ENCODE results near the gene NNT.
"Not testable (repeated sequence)": the region's sequence is repeated elsewhere in the genome, so short reads cannot be mapped to it uniquely, and the experiment has no call there.

NNT gene

DNA sequence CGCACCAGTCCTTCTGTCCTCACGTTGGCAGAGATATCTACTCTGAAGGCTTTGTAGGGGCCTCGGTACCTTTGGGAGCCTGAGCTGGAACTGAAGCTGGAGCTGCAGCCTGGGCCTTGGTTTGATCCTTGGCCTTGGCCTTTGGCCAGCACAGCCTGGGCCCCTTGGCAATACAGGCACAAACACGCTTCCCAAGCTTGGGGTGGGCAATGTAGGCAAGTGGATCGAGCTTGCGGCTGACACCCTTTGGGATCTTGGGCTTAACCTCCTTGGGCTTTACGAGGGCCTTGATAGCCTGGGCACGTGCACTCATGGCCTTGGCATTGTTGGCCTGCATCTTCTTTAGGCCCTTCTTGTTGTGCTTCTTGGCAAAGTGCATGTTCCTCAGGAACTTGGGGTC, 63.7 kb downstream of the NNT start:
- DNase-seq (ENCODE audit: low spot score), result not testable (repeated sequence)

DNA sequence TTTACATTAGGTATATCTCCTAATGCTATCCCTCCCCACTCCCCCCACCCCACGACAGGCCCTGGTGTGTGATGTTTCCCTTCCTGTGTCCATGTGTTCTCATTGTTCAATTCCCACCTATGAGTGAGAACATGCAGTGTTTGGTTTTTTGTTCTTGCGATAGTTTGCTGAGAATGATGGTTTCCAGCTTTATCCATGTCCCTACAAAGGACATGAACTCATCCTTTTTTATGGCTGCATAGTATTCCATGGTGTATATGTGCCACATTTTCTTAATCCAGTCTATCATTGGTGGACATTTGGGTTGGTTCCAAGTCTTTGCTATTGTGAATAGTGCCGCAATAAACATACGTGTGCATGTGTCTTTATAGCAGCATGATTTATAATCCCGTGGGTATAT, 64.4 kb downstream of the NNT start:
- not testable (repeated sequence) for DNase-seq (ENCODE audit: low spot score)

DNA sequence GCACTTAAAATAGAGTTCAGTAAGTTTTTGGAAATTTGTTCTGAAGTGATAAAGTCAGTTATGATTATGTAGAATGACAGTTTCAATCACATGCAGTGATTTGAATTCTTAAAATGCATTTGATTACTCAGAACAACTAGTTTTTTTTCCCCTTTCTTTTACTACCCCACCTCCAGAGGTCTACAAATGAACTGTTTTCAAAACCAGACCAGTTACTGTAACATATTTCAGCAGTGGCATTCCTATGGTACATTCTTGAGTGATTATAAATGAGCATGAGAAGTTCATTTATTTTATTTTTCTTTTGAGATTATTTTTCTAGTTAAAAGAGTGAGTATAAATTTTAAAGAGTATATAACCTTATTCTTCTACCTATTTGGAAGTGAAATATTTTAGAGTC, 71.6 kb downstream of the NNT start:
- no peak for DNase-seq (ENCODE audit: low spot score)

DNA sequence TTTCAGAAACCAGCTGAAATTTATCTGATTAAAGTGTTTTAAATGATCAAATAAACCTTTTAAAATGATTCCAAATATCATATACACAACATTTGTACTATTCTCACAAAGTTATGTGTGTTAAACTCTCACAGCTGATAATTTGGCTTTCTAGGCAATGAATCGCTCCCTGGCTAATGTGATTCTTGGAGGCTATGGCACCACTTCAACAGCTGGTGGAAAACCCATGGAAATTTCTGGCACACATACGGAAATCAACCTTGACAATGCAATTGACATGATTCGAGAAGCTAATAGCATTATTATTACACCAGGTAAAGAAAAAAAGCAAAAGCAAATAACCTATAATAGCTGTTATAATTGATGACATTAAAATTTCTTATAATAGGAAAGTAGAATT, 72.4 kb downstream of the NNT start:
- DNase-seq (ENCODE audit: low spot score), result no peak

DNA sequence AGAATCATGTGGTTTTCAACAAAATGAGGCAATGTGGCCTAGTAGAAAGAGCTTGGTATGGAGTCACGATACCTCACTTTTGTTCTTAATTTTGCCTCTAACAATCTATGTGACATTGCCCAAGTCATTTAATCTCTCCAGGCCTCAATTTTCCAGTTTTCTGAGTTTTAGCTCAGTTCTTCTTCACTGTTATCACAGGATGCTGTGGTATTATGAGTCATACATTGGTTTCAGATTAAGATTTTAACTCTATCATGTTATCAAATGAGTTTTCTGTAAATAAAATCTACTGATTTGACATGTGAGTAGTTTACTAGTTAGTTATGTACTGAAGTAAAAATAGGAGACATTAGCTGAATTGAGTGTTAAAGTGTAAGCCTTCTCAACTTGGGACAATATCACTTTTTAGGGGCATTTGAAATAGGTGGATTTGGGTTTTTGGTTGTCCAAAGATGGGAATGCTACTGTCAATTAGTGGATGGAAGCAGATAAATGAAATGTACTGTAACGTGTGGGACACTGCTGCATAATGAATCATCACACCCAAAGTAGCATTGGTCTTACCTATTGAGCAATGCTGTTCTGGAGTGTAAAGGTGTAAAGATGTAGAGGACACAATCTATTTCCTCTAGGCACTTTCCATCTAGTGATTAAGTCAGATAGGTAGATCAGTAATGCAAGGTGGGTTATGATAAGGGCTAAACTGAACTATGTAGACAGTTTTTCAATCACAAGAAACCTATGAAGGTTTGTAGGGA, 73.3 kb downstream of the NNT start:
- DNase-seq (ENCODE audit: low spot score), result no peak

DNA sequence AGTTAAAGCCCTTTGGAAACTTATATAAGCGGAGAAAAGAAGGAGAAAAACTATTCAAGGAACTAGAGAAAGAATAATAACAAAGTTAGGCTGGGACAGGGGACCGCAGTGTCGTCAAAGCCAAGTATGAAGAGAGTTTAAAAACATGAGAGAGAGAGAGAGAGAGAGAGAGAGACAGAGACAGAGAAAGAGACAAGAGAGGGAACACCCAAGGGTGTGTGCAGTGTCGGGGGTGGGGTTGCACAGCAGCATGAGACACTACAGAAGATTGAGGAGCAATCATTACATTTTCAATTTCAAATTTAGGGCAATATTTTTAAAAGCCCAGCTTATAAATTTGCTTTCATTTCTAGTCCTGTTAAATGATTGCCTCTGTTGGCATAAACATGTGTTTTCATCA, 74.3 kb downstream of the NNT start:
- no peak for DNase-seq (ENCODE audit: low spot score)

DNA sequence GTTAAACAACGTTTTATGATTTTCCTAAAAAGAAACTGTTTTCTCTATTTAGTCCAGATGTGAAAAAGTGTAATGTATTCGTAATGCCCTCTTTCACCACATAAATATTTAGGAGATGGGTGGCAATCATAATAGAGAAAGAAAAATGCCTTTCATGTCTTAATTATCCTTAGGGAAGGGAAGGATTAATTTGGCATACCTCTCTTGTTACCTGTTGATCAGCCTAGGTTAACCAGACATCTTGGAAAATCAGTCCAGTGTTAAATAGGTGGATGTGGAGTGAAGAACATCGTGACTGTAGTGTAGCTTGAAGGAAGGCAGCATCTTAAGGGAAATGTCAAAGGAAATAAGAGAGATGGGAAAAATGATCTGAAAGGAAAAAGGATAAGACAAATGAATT, 76.2 kb downstream of the NNT start:
- no peak for DNase-seq (ENCODE audit: low spot score)

DNA sequence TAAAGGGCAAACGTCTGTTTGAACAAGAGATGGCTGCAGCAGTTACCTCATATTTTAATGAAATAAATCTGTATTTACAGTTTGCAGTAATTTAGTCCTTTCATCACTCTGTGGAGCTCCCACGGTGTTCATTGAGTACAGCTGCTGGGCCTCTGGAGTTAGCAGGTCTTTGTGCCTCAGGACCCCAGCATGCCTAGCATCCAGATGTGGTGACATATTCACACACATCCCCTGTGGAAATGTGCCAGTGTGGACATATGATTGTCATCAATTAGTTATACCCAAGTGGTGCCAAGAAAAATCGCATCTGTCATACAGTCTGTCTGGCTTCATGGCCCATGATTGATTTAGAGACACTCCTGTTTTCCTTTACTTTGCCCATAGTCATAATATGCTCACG, 77.3 kb downstream of the NNT start:
- no peak for DNase-seq (ENCODE audit: low spot score)

DNA sequence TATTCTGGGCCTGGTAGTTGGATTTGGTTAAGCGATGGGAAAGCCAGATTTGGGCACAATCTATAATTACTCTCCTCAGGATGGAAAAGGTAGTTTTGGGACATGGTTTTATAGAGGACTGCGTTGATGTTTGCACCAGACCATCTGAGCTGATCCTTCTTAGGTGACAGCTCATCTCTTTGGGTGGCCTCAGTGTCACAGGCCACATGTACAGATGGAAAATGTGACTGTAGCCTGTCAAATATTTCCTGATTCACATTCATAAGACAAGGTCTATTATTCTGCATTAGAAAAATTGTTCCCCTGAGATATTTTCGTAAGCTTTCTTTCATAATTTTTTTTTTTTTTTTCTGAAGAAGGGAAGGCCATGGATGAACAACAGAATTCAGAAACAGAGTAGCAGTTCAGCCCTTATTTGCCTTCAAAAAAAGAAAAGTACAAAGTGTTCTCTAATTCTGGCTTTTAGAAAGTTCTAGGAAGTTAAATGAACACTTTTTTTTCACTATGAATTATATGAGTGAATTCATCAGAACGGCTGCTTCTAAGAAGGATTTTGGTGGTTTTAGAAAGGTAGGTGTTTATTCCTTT, 81.0 kb downstream of the NNT start:
- DNase-seq (ENCODE audit: low spot score), result no peak

DNA sequence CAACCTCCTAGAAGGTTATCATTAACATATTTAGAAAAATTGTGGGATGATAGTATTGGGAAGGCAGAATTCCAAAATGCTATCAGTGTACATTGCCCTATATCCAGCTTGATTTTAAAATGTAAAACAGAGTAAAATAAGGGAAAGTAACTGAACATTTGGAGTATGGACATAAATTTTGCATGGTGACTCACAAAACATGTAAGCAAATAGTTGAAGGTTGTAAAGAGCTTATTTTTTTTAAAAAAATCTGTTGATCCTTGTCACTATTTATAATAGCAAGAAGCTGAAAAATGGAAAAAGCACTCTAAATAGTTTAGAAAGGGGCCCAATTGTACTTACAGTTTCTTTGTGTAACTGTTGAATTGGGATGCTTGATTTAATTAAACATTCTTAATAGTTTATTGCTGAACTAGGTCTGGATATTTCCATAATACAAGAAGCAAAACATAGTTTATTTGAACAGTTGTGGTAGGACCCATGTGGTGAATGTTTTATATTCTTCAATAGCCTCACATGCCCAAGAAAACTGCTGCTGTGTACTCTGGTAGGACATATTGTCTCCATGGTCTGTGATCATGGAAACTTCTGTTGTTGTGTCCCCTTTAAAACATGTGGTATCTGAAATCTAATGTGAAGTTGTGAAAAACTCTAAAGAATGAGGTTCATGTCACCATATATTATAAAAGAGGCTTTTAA, 82.4 kb downstream of the NNT start:
- DNase-seq (ENCODE audit: low spot score), result no peak

DNA sequence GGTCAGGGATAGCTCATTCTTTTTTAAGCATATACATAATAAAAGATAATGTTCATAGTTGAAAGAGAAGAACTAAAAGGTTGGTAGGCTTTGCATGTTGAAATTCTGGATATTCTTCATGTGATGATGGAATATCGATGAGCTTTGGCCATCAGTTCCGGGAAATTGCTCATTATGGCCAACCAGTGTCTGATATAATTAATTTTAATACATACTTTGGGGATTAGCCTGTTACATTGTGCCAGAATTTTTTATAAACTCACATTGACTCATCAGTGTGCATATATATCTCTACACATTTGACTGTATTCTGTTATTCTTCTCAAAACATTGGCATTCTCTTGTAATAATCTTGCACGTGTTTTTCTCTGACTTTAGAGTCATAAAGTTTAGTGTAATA, 84.3 kb downstream of the NNT start:
- DNase-seq (ENCODE audit: low spot score), result no peak

DNA sequence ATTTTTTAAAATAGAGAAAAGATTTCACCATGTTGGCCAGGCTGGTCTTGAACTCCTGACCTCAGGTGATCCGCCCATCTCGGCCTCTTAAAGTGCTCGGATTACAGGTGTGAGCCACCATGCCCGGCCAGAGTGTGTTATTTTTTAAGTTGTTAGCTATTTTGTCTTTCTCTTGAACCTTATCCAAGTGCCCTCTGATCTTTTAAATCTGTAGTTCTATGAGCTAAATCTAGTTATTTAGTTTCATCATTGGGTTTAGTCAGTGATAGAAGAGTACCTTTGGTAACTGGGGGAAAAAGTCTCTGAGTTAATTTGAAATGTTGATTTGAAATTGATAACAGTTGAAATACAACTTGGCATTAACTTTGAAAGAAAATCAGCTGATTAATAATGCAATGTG, 88.3 kb downstream of the NNT start:
- DNase-seq (ENCODE audit: low spot score), result no peak

DNA sequence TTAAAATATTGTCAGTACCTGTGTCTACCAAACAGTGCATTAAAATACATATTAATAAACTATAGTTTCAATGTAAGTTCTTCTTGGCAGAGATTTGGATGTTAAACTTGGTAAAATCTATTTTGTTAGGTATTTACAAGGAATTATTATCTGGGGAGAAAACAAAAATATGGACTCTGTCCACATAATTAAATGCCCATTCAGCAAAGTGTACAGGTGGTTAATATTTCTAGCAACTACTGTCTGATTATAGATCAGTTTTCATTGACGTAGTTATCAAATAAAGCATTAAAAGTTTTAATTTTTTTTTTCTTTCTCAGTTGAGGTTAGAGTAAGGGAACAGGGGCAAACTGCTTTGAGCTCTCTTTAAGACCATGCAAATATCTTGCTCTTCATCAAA, 88.9 kb downstream of the NNT start:
- no peak for DNase-seq (ENCODE audit: low spot score)

DNA sequence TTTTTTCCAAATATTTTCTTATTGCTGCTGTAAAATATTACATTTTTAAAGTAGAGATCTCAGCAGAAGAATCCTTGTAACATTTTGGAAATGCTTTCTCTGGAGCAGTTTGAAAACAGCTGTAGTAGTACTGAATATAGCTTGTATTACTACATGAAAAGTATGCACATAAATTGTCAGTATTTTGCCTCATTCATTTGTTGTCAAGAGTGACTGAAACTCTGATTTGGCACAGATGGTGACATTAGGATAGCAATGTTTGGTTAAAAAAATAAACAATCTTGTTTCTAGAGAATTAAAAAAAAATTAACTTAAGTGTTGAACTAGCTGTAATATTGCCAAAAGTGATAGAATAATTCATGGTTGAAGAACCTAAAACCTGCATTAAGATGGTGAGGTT, 90.4 kb downstream of the NNT start:
- DNase-seq (ENCODE audit: low spot score), result no peak

DNA sequence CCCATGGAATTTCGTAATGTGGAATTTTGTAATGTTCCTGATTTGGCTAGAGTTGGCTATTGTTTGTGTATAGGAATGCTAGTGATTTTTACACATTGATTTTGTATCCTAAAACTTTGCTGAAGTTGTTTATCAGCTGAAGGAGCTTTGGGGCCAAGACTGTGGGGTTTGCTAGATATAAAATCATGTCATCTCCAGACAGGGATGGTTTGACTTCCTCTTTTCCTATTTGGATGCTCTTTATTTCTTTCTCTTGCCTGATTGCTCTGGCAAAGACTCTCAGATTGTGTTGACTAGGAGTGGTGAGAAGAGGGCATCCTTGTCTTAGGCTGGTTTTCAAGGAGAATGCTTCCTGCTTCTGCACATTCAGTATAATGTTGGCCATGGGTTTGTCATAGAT, 91.0 kb downstream of the NNT start:
- no peak for DNase-seq (ENCODE audit: low spot score)

DNA sequence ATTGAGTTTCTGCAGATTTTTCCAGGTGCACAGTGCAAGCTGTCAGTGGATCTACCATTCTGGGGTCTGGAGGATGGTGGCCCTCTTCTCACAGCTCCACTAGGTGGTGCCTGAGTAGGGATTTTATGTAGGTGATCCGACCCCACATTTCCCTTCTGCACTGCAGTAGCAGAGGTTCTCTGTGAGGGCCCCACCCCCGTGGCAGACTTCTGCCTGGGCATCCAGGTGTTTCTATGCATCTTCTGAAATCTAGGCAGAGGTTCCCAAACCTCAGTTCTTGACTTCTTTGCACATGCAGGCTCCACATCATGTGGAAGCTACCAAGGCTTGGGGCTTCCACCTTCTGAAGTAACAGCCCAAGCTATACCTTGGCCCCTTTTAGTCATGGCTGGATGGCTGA, 93.5 kb downstream of the NNT start:
- DNase-seq (ENCODE audit: low spot score), result not testable (repeated sequence)

DNA sequence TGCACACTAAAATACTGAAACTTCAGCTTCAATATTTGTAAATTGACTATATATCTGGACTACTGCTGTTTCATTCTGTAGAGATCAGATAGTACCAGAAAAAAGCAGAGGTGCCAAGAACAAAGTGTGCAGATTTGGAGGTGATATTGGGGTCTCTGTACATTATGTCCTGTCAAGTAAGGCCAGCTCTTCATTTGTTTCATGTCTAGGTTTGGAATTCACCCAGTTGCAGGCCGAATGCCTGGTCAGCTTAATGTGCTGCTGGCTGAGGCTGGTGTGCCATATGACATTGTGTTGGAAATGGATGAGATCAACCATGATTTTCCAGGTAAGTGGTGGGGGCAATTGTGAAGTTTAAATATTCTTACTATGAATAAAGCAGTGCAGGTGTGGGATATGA, 96.9 kb downstream of the NNT start:
- no peak for DNase-seq (ENCODE audit: low spot score)

DNA sequence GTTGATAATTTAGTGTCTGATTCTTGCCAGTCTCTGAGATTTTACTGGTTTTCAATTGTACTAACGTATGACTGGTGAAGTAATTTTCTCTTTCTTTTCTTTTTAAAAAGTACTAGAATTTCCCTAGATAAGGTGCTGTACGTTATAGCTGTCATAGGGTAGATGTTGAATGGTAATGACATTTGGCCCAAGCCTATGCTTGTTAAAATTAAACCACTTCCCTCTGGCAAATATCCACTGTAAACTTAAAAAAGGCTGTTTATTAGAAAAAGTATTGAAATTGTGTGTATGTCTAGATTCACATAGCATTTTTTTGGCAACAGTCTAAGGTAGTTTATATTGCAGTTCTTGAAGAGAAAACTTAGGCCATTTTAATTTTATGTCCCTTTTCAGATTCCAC, 97.6 kb downstream of the NNT start:
- DNase-seq (ENCODE audit: low spot score), result no peak

DNA sequence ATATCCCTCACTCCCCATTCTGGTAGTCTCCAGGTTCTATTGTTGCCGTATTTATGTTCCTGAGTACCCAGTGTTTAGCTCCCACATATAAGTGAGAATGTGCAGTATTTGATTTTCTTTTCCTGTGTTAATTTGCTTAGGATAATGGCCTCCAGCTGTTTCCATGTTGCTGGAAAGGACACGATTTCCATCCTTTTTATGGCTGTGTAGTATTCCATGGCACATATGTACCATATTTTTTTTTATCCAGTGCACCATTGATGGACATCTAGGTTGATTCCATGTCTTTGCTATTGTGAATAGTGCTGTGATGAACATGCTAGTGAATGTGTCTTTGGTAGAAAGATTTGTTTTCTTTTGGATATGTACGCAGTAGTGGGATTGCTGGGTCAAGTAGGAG, 98.2 kb downstream of the NNT start:
- no peak for DNase-seq (ENCODE audit: low spot score)

DNA sequence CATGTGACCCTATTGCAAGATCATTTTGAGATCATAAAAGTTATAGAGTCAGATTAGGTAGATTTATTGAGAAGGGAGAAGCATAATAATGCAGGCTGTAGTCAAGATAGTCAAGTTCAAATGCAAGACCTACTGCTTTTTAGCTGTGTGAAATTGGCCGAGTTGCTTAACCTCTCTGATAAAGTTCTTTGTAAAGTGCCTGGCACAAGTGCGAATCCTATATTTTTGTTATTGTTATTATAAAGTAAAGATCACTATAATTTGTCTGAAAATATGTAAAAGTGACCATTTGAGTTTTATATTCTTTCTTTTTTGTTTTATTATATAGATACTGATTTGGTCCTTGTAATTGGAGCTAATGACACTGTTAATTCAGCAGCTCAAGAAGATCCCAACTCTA, 99.3 kb downstream of the NNT start:
- no peak for DNase-seq (ENCODE audit: low spot score)

DNA sequence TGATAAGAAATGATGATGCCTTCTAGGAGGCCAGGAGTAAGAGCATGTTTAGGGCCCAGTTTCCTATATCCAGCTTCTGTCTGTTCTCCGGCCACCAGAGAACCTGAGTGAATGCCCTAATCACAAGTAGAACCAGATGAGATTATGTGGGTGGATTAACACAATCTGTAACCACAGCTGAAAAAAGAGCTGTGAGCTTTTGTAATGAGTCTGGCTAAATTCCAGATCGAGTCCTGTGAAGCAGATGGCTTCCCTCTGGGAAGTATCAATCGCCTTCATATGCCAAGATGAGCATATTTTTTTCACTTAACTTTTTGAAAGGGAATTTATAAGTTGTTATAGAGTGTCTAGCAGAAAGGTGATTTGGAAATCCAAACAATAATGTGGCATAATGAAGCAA, 99.8 kb downstream of the NNT start:
- DNase-seq (ENCODE audit: low spot score), result no peak

DNA sequence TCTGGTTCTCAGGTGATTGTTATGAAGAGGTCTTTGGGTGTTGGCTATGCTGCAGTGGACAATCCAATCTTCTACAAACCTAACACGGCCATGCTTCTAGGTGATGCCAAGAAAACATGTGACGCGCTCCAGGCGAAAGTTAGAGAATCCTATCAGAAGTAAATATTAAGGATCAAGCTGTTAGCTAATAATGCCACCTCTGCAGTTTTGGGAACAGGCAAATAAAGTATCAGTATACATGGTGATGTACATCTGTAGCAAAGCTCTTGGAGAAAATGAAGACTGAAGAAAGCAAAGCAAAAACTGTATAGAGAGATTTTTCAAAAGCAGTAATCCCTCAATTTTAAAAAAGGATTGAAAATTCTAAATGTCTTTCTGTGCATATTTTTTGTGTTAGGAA, 101.3 kb downstream of the NNT start:
- DNase-seq (ENCODE audit: low spot score), result no peak

DNA sequence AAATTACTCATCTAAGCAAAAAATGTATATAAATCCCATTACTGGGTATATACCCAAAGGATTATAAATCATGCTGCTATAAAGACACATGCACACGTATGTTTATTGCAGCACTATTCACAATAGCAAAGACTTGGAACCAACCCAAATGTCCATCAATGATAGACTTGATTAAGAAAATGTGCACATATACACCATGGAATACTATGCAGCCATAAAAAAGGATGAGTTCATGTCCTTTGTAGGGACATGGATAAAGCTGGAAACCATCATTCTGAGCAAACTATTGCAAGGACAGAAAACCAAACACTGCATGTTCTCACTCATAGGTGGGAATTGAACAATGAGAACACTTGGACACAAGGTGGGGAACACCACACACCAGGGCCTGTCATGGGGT, 103.6 kb downstream of the NNT start:
- DNase-seq (ENCODE audit: low spot score), result not testable (repeated sequence)

DNA sequence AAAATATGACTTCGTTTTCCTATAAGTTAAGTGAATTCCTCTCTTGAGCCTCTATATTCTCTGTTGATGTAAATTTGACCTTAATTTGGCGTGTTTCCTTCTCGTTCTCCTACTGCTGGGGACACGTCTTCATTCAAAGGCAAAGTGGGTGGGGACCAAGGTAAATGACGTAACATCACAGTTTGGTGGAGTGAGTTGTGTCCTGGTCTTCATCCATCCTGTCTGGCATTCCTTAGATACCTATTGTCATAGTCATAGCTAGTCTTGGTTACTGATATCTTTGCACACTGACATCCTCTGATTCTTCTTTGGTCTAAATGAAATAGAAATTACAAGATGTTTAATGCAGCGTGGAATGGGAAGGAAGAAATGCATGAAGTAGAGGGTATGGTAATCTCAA, 108.5 kb downstream of the NNT start:
- DNase-seq (ENCODE audit: low spot score), result peak; percentile 9
